HCEC 1CT (cell line): ENCODE data around the gene ZNF70.
"Not testable (repeated sequence)": the region's sequence is repeated elsewhere in the genome, so short reads cannot be mapped to it uniquely, and the experiment has no call there.

ENCODE experiments used
- DNase-seq: peaks from one replicate; pipeline ENCODE4 v3.0.0-alpha.2; 2017

The ZNF70 gene

GRCh38 chr22:23754980-23755636 is 4.2 kb upstream of the ZNF70 start:
- no peak for DNase-seq

- DNase-seq = no peak
Observed at GRCh38 chr22:23754220-23754919, 3.5 kb upstream of the ZNF70 start, which contains the start of gene VPREB3. VPREB3 (minus strand) TSS chr22:23754425; CDS start chr22:23754363, 62 bp downstream.

DNA sequence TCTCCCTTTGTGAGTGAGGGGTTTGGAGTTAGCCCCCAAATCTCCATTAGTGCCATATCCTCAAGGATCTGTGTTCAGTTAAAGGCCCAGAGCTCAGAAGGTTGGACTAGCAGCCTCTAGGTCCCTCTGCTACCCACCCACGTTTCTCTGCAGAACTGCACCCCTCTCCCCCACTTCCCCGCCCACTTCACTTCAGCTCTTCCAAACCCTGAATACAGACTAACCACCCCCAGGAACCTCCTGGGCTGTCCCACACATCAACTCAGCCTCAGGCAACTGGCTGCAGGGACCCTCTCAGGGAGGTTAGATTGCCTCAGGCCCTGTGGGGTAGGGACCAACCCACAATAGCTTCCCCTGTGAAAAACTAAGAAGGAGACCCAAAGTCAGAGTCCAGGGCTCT is 2.5 kb upstream of the ZNF70 start:
- no peak for DNase-seq

DNA sequence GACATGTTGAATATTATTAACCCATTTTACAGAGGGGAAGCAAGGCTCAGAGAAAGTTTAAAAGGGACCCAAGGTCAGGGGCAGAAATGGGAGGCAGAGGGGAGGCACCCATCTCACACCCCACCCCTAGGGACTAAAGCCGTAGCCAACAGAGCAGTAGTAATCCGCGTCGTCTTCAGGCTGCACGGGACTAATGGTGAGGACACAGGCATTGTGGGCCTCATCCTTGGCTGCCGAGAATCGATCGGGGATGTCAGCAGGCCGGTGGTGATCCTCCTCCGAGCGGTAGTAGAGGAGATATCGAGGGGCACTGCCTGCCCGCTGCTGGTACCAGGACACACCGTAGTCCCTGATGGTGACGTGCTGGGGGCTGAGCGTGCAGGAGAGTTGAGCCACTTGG is 1.8 kb upstream of the ZNF70 start:
- no peak for DNase-seq

DNA sequence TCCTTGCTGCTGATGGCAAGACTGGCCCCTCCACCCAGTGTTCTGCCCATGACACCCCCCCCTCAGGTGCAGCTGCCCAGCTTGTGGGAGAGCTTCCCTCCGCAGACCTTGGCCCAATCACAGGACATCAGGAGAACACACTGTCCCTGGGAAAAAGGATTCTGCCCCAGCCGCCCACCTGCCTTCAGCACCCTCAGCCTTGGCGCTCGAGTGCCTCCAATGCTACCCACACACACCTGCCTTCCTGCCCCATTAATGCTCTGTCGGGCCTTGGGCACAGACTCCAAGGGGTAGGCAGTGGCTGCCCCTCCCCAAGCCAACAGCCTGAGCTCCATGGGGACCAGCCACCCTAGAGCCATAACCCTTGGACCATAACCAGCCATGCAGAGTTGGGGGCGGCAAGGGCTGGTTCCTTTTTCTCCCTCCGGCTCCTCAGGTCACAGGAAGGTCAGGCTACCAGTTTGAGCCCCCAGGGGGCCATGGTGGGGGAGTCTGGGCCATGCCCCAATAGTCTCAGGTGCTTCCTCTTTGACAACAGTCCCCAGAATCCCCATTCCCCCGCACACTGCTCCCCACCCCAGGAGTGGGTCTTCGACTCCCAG is 1.3 kb upstream of the ZNF70 start:
- DNase-seq = no peak

DNA sequence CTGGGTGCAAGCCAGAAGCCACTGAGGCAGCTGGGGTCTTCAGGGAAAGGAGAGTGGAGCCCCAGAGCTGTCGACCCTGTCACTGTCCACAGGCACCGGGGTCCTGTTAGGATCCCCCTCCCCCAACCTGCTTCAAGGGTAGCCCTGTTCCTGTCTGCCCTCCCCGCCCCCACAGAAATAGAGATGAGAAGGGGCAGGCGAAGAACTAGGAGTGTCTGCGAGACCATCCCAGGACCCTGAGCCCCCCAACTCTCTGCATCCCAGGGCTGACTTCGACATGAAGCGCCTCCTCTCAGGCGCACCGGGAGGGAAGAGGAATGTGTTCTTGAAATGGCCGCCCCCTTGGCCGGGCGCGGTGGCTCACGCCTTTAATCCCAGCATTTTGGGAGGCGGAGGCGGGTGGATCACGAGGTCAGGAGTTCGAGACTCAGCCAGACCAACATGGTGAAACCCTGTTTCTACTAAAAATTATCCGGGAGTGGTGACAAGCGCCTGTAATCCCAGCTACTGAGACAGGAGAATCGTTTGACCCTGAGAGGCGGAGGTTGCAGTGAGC is 607 bp upstream of the ZNF70 start:
- DNase-seq = no peak

GRCh38 chr22:23750367-23750713 is 572 bp downstream of the ZNF70 start:
- DNase-seq = no peak

DNA sequence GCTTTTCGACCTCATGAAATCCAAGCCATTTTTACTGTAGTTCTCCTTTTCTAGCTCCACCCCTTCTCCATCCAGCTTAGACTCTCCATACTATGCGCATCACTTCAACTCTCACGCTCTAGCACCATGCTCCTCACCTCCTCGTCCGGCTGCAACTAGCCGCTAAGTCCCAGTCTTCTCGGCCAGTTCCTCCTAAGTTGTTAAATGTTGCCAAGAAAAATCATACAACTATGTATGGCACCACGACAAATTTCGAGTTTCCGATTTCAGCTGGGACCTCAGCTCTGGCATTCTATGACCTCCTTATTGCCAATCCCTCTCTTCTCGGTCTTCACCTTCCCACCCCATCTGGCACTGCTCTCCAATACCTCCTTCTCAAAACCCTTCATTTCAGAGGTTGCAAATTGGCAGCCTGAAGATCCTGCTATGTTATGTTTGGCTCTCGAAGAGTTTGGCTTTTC is 1.0 kb downstream of the ZNF70 start:
- DNase-seq = no peak

- DNase-seq = no peak
Observed at GRCh38 chr22:23745791-23746190, 5.1 kb downstream of the ZNF70 start.

DNA sequence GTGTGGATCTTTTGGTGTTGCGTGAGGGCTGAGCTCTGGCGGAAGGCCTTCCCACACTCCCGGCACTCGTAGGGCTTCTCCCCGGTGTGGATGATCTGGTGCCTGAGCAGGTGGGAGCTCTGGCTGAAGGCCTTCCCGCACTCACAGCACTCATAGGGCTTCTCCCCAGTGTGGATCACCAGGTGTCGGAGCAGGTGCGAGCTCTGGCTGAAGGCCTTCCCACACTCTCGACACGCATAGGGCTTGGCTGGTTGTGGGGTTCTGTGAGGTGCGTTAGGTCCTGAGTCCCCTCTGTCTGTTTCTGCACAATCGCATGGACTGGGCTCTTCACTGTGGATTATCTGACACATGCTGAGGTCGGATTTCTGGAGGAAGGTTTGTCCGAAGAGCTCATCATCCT is 6.4 kb downstream of the ZNF70 start:
- no peak for DNase-seq

DNA sequence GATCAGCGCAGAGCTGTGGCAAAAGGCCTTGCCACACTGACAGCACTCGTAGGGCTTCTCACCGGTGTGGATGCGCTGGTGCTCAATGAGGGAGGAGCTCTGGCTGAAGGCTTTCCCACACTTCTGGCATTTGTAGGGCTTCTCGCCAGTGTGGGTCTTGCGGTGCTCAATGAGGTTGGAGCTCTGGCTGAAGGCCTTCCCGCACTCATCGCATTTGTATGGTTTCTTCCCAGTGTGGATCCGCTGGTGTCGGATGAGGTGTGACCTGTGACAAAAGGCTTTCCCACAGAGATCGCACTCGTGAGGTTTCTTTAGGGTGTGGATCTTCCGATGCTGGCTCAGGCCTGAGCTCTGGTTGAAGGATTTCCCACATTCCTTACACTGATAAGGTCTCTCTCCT is 6.9 kb downstream of the ZNF70 start:
- no peak for DNase-seq

DNA sequence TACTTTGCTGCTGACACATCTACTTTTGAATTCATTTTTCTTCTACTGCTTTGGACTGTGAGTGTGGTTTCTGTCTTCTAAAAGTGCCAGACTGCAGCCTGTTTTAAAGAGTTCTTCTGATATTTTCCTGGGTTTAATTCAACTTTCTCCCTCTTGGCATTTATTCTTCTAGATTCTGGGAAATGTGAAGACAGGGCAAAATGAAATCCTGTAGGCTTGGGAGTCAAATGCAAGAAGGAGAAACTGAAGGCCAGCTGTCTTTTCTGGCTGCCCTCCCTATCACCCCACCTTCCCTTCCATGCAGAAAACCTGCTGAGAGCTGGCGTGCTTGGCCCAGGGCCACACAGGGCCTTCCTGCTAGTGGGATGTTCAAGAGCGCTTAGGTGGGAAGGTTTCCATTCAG is 7.6 kb downstream of the ZNF70 start:
- DNase-seq = no peak

DNA sequence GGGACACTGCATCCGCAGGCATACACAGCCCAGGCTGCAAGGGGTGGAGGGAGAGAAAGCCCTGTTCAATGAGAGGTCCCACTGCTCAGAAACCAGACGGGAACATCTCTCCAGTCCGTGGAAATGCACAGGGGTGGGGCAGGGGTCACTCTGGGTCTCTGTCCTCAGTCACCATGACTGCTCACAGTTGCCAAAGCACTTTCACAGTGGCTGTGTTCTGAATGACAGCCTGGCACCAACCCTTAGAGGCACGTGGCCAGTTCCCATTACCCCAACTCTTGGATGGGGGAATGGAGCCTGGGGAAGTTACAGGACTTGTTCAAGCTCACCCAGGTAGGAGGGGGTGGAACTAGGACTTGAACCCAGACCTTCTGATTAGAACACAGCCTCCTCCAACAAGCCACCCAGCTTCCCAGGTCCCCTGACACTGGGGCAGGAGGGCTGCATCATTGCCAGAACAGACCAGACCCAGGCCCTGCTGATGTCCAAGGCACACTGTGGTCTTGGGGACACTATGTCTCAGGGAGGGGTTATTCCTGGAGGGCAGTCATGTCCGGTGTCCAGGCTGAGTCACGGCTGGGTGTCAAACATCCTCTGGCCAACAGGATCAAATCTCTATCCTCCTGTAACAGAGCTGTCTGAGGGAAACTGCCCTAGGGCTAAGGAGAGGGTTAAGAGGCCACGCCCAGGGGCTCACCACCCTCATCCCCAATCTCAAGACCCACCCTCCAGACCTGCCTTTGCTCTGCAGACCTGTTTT is 8.2 kb downstream of the ZNF70 start:
- DNase-seq = no peak

DNA sequence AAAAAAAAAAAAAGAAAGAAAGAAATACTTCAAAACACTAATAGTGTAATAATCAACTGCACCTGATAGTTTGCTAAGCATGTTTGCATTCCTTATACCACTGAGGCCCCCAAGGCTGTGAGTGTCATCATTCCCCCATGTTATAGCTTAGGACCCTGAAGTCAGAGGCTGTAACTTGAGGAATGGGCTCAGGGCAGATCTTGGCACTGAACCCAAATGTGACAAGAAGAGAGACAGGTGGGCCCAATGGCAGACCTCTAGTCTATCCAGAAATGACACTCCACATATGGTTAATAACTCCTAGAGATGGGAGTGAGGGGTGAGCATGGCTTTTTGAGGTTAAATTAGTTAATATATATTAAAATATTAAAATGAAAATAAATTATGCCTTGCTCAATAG is 13.2 kb downstream of the ZNF70 start:
- DNase-seq = no peak

- DNase-seq = not testable (repeated sequence)
Observed at GRCh38 chr22:23728108-23728507, 22.8 kb downstream of the ZNF70 start.

DNA sequence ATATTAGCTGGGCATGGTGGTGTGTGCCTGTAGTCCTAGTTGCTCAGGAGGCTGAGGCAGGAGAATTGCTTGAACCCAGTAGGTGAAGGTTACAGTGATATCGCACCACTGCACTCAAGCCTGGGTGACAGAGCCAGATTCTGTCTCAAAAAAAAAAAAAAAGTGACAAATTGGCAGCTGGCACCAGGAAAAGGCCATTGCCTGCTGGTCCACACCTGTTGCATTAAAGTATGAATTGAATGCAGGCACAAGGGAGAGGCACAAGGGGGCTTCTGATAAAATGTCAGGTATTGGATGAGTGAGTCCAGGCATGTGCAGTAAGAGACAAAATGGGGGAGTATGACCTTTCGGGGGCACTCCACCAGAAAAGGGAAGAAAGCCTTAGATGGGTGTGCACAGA is 28.2 kb downstream of the ZNF70 start:
- no peak for DNase-seq

GRCh38 chr22:23722160-23722559 is 28.8 kb downstream of the ZNF70 start:
- DNase-seq = no peak

DNA sequence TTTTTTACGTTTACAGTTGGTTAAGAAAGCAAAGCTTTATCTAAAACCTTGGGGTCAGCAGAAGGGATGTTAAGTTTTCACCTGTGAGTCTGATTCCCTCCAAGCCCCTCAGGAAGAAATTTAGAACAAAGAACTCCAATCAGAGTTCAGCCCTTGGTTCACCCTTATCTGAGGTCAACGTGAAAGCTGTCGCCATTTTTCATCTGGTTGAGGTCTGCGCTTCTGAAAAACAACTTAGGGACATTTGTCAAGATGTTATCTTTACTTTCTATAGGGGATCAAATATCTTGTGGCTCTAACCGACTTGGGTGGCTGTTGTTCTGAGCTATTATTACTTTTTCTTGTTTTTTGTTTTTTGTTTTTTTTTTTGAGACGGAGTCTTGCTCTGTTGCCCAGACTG is 30.1 kb downstream of the ZNF70 start:
- DNase-seq = no peak

DNA sequence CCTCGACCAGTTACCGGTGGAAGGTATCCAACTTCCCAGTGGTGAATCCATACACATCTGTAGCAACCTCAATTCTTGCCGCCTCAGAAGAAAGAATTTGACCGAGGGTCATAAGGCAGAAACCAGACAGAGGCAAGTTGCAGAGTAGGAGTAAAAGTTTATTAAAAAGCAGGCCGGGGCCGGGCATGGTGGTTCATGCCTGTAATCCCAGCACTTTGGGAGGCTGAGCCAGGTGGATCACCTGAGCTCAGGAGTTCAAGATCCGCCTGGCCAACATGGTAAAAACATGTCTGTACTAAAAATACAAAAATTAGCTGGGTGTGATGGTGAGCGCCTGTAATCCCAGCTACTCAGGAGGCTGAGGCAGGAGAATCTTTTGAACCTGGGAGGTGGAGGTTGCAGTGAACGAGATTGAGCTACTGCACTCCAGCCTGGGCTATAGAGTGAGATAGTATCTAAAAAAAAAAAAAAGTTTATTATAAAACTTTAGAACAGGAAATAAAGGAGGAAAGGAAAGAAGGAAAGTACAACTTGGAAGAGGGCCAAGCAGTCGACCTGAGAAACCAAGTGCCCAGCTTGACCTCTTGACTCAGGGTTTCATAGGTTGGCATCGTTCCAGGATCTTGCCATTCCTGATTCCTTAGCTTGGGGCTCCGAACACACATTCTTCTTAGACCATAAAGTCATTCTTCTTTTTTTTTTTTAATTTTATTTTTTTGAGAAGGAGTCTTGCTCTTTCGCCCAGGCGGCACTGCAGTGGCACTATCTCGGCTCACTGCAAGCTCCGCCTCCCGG is 32.3 kb downstream of the ZNF70 start:
- DNase-seq = no peak

GRCh38 chr22:23716811-23717801 is 33.8 kb downstream of the ZNF70 start:
- peak; percentile 75 for DNase-seq

DNA sequence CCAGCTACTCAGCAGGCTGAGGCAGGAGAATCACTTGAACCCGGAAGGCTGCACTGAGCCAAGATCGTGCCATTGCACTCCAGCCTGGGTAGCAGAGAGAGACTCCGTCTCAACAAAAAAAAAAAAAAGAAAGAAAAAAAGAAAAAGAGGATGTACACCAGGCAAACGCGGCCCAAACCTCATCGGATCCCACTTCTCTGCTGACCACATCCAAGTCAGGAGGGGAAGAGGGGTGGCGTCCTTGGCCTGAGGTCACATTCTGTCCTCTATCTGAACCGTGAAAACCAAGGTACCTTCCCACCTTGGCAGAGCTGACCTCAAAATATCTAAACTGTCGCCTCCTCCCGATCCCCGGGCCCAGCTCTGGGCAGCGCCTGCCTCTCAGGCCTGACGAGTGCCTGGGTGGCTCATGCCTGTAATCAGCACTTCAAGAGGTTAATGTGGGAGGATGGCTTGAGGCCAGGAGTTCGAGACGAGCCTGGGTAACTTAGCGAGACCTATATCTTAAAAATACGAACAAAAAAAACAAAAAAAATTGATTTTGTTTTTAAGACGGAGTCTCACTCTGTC is 35.0 kb downstream of the ZNF70 start:
- DNase-seq = no peak
